SKM-1 (cell line): ENCODE measurements around the gene HNRNPU.
A peak's percentile ranks its signal among the peaks of the same experiment; 100 is the strongest.

Experiments
- DNase-seq: peaks from one replicate; lab custom pipeline; 2025; ENCODE audit not compliant: unreplicated experiment; lab: John Stamatoyannopoulos, UW

Gene HNRNPU

DNA sequence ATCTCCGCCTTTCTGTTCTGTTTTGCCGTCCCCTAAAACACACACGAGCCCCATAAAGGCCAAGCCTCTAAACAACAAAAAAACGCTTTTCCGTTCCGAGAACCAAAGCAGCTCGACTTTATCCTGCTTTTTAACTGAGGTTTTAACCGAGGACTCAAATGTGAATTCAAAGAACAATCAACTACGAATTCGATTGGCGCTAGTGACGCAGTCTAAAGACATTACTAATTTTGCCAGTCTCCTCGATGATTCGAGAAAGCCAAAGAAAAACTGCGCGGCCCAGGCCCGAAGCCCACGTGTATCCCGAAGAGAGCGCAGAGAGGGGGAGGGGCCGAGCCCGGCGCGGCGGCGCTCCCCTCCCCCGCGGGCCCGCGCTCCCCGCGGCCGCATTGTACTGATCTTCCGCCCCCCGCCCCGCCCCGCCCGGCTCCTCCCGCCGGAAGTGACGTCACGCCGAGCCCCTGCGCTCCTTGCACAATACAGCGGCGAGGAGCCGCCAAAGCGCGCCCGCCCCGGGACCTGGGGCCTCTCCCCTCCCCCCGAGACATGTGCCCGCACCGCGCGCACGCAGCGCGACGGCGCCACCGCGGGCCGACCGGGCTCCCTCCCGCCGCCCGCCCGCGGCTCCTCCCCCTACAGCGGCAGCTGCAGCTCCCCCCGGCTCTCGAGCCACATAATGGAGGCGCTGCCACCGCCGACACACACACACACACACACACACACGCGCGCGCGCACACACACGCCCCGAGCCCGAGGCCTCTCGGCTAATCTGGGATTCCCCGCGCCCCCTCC, 1.4 kb downstream of the HNRNPU start:
- DNase-seq: peak; percentile 89

DNA sequence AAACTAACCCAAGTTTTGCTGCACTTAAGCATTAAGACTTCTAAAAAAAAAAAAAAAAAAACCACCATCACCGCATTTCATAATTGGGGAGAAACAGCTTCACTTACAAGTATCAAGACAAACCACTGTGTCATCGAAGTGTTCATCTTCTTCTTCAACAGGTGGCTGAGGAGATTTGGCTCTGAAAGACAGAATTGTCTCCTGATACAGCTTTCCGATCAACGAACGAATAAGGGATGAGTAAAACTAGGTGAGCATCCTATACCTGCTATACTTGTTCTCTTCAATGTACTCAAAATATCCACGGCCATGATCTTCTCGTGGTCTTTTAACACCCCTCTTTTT, 2.0 kb downstream of the HNRNPU start:
- no peak for DNase-seq

- DNase-seq: no peak
These were observed 2.7 kb downstream of the HNRNPU start for GRCh38 chr1:244861683-244862082.

- no peak for DNase-seq
These were observed 3.3 kb downstream of the HNRNPU start for GRCh38 chr1:244860914-244861610.

DNA sequence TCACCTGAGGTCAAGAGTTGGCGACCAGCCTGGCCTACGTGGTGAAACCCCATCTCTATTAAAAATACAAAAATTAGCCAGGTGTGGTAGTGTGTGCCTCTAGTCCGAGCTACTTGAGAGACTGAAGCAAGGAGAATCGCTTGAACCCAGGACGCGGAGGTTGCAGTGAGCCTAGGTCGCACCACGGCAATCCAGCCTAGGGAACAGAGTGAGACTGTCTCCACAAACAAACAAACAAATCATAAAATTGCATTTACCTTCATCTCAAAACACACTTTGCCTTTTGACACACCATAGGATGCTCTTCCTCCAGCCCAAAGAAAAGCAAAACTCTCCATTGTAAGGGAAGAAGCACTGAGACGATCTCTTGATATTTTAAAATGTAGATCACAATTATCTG, 4.3 kb downstream of the HNRNPU start:
- no peak for DNase-seq

DNA sequence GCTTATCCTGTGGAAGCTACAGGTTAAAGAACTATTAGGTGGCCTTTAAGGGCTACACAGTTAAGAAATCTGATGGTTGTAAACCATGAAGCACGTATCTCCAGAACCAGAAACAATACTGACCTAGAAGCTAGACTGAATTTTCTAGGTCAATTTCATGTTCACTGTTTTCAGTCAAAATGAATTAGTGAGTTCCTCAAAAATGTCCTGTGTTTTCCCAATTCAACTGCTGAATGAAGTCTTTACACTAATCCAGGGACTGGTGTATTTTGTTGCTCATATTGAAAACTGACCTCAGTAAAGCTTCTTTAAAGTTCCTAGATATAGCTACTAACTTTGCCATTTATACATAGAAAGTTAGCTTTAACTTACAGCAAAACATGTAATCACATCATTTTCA, 6.0 kb downstream of the HNRNPU start:
- no peak for DNase-seq

- DNase-seq: no peak
These were observed 6.6 kb downstream of the HNRNPU start for GRCh38 chr1:244857761-244858160.

DNA sequence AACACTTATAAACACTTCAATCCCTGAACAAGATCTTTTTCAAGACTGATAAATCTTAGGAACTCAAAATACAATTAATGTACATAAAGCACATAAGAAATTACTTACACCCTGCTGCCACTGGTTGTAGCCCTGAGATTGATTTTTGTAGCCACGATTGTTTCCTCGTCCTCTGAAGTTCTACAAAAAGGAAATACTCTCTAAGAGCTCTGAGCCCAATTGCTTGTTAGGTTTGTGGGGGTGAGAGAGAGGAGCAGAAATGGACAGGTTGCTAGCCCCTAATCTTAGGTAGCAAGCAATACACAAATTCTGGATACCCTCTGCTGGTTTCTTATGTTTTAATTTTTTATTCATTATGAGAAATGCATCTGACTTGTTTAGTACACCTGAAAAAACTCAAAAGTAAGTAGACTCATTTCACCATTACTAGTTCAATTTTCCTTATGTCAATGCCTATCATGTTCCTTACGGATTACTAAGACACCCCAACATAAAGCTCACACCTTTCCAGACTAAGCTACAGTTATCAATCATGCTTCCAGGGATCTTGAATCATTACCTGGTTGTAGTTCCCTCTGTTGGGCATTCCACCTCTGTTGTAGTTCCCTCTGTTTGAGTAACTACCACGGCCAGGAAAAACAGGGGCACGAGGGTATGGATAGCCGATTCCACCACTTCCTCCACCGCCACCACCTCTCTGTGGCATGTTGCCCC, 9.3 kb downstream of the HNRNPU start:
- no peak for DNase-seq

DNA sequence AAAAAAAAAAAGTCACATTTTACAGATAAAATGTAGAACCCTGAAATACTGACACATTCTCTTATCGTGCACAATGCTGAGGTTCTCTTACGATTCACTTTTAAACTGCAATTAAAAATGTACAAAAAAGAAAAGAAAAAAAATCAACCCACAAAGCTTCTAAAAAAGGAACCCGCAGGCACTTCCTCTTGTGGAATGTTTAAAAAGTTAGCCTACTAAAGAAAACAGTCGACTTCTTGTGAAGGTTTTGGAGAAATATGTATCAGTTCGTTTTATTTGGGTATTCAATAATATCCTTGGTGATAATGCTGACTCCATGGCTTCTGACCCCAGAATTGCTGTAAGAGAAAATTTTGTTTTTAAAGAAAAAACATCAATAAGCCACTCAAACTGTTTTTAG, 10.2 kb downstream of the HNRNPU start:
- no peak for DNase-seq

GRCh38 chr1:244852694-244853093, 11.6 kb downstream of the HNRNPU start:
- no peak for DNase-seq

DNA sequence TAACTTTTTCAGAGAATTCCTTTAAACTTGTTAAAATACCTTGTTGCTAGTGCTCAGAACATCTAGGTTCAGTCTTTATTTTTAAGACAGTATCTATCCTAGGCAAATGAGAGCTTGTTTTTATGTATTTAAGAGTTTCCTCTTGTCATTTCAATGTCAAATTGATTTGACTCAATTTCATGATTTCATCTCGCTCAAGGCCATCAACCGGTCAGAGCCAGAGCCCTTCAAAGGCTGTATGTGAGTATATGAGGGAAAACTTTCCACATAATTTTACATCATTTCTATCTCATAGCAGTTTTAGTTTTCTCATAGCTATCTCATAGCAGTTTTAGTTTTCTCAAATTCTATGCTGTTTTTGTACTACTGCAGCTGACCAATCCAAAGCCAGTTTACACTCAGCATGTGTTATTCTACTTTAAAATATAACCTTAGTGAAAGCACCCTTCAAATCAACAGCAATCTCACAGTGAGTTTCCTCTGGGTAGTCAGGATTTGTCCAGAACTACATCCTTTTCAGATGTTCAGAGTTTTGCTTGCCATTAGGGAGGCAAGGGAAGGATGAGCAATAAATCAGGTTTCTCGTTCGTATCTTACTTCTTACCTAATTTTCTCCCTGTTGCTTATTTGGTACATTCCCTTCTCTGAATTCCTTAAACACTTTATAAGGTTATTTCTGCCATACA, 12.7 kb downstream of the HNRNPU start:
- no peak for DNase-seq

DNA sequence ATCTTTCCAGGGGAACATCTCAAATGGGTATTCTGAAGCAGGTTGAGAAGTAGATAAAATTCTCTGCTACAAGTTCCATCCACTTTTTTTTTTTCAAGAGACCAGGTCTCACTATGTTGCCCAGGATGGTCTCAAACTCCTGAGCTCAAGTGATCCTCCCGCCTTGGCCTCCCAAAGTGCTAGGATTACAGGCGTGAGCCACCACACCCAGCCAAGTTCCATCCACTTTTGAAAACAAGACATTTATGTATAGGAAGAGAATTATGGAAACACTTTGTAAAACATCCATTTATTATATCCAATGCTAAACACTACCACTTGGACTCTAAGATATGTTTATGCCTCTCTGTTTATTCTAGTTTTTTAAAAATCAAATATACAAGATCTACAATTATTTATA, 13.4 kb downstream of the HNRNPU start:
- no peak for DNase-seq

GRCh38 chr1:244850099-244850852, 14.1 kb downstream of the HNRNPU start:
- no peak for DNase-seq

- DNase-seq: no peak
These were observed 15.0 kb downstream of the HNRNPU start for GRCh38 chr1:244849189-244849866.

- DNase-seq: no peak
These were observed 17.7 kb downstream of the HNRNPU start for GRCh38 chr1:244846653-244847052.

GRCh38 chr1:244844155-244845121, 19.9 kb downstream of the HNRNPU start:
- no peak for DNase-seq

DNA sequence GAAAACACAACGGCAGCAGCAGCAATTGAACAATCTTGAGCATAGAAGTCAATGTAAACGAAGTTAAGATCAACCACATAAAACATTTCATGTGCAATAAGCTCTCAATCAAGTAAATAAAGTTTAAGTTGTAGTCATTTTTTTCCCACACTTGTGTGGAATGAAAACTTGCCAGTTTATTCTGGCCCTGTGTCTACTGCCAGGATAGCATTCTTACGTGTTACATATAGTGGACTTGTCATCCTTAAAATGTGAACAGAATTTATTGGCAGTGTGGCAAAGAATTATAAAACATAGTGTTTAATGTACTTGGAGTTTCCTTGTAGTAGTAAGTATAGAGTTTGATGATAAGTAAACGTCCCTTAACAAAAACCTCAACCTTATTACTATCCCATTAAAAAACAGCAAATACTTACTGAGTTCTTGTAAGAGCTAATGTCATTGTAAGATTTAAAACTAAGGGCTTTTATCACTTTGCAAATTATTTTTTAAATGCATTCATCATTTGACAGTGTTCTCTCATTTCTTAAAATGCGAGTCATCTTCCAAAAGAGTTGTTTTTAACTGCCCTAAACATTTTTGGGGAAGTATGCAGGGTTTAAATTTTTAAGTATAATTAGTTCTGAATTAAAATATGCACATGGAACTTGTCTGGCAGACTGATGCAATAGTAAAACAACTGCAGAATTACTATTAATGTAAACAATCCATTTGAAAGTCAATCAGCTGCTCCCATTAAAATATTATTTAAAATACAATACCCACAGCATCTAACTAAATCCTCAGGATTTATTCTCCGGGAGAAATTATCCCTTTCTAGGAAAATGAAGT, 21.0 kb downstream of the HNRNPU start:
- DNase-seq: no peak

GRCh38 chr1:244841273-244841927, 22.9 kb downstream of the HNRNPU start:
- DNase-seq: no peak
